ENCODE results near the gene GDI1.
A peak's percentile ranks its signal among the peaks of the same experiment; 100 is the strongest.

Gene GDI1

DNA sequence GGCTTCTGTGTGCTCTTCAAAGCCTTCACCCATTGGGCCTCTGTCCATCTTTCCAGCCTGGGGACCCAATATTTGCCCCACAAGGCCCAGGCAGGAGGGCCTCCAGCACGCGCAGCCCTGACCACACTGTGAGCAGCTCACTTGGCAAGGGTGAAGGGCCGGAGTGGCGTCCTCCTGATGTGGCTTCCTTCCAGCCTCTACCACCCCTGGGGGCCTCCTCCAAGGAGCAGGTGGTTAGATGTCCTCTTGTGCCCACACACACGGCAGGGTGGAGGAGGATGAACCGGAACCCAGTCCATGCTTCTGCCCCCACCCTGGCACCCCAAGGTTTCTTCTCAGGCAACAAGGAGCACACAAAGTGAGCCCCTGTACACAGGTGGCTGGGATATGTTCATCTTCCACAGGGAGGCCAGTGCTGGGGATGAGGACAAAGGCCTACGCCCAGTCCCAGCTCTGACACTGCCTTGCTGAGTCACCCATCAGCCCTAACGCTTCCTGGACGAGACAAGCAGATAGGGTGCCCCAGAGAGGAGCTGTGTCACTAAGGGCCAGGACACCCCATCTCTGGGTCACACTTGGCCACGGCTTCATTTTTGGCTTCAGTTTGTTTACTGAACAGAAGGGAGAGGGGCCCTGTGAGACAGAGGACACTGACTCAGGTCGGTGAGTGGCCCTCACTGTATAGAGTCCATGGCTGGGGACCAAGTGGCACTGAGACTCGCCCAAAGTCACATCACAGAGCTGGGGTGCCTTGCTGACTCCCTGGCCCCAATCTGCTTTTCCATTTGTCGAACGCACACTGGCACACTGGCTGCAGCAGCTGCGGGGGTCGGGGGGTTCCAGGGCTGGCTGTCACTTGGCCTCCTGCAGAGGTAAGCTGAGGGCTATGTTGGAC lies 47.5 kb downstream of the GDI1 start:
- no peak for DNase-seq

DNA sequence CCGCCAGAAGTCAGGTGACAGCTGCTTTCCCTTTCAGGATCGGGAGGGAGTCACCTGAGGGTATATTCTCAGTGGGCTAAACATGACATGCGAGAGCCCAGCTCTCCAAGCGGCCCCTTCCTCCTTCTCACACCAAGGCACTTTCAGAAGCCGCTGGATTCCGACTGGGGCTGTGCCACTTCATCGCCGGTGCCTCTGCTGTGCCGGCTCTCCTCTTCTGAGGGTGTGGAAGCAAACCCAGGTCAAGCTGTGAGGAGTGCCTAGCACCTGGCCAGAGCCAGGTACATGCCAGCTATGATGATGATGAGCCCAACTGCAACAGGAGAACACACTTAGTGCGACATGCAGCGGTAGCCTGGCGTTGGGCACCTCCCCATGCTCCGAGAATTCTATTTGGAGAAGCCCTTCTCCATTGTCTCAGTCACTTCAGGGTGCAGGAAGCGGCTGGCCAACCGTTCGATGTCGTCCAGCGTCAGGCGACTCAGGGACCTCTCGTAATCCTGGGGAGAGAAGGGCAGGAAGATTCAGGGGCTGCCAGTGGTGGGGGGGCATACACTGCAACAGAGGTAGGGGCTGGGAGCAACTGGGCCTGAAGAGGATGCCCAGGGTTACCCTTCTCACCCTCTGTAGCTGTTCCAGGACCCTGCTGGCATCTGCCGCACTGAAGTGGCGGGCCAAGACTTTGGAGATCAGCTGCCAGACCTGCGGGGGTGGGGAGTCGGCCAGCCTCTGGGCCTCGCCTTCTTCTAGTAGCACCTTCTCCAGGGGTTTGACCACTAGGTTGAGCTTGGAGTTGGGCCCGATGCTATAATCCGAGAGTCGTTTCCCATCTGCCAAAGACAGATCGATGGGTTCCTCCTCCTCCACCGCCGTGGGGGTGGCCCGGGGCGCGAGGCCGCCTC lies 48.4 kb downstream of the GDI1 start:
- DNase-seq = no peak

DNA sequence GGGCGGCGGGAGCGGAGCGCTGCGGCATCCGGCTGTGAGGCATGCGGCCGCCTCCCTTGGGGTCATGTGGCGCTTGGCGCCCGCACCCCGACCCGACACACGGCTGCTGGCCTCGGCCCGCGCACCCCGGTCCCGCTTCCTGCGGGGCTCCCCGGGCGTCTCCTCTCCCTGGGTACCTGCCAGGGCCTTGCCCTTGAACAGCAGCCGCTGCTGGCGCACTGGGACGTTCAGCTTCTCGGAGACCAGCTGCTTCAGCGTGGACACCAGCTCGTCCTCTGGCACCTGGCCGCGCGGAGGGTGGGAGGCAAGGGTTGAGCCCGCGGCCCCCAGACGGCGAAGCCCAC lies 49.1 kb downstream of the GDI1 start:
- DNase-seq = peak; percentile 63

DNA sequence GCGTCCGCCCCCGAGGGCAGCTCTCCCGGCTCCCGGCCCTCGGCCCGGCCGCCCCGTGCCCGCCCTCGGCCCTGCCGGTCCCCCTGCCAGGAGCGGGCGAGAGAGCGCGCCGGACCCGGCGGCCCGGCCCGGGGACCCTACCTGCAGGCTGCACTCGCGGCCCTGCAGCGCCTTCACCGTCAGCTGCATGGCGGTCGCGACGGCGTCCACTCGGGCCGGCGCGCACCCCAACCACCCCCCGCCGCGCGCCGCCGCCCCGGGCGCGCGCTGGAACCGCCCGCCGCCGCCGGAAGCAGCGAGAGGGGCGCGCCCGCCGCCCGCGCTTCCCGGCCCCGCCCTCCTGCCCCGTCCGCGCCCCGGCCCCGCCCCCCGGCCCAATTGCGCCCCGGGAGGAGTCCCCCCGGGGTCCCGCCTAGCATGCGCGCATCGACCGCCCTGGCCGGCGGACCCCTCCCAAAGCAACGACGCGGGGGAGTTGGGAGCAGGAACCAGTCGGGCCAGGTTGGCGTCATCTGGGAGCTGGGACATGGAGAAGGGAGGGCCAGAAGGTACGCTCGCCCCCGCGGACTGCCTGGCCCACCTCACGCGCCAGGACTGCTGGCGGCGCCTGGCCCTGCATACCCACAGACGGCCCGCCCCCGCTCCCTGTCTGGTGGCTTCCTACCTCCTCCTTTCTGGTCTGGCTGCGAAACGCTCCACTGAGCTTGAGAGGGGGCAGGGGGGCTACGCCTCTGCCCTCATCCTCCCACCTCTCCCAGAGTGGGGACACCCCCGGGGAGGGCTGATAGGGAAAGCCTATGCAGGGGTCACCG lies 49.6 kb downstream of the GDI1 start, which contains the start of gene UBL4A:
TSS of gene UBL4A (minus strand) at position 220 of the 812 bp plus-strand sequence. CDS start at position 189, 31 bp downstream.
- DNase-seq = peak; percentile 79

DNA sequence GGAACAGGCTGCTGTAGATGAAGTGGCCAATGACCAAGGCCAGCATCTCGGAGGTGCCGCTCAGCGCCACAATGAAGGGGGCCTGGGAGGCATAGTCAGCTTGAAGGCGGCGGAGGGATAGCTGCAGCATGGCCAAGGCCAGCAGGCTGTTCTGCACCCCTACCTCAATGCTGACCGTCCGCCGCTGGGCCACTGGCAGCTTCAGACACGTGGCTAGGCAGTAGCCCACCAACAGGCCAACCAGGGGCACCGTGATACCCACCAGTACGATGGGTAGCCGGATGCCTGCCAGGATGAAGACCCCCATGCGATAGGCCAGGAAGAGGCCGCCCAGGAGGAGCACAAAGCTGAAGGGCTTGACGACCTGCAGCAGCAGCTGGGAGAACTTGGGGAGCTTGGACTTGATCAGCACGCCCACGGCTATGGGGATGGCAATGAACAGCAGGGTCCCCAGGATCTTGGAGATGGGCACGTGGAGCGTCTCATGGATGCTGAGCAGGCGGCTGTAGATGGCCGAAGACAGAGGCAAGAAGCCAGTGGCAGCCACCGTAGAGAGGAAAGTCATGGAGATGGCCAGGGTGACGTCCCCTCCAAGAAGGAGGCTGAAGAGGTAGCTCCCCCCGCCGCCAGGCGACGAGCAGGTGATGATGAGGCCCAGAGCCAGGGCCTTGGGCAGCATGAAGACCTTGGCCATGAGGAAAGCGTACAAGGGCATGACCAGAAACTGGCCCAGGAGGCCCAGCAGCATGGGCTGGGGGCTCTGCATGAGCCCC lies 50.8 kb downstream of the GDI1 start:
- DNase-seq = no peak

DNA sequence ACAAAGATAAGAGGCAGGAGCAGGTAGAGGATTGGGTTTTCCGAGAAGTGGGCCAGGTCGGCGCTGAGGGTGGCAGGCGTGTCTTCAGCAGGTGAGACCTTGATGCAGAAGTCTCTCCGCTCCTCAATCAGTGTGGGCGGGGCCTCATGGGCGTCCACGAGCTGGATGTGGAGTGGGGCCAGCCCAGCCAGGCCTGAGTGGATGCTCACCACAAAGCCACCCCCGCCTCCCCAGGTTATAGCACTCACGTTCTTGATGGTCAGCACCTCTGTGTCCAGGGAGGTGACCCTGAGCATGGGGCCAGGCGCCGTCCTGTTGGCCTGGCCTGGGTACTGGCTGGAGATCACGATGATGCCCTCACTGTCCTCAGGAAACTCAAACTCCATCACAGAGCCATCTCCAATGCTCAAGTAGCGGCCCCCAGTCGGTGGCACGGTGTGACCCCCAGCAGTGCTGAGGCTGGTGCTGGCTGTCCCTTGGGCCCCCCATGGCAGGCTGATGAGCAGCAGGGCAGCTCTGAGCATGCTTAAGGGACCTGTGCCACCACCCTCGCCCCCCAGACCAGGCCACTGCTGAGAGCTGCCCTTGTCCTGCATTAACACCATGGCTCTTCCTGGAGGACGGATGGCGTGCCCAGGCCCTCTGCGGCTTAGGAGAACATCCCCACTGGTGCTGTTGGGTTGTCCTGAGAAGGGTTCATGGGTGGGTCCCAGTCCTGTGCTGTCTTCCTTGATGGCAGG lies 51.6 kb downstream of the GDI1 start:
- no peak for DNase-seq

DNA sequence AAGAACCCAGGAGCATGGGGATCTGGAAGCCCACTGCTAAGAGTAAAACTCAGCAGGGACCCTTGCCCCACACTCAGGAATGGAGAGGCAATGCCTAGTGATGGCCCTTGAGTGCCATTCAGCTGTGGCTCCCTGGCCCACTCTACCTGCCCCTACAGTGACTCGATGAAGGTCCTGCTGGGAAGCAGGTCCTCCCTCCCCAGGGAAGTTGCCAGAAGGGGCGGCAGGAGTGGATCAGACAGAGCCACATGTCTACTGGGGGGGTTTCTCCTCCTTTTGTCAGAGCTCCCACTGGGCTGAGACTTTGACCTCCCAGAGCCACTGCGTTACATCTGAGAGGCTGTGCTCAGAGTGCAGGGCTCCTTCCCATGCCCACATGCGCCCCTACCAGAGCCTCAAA lies 52.2 kb downstream of the GDI1 start:
- no peak for DNase-seq

DNA sequence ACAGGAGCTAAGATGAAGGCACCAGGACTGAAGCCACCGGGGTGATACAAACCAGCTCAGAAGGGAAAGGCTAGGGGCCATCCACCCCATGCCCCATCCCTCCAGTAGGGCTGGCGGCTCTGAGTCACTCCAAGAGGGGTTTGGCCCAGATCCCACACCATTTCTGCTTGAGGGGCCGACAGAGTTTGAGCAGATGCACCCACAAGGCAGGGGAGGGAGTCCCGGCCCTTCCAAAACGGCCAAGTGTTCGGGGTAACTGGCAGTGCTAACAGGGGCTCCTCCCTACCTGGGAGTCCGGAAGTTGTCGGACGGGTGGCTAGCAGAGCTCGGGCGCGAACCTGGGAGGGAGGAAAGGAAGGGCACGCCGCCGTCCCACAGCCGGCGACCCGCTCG lies 53.1 kb downstream of the GDI1 start:
- DNase-seq = peak; percentile 62

DNA sequence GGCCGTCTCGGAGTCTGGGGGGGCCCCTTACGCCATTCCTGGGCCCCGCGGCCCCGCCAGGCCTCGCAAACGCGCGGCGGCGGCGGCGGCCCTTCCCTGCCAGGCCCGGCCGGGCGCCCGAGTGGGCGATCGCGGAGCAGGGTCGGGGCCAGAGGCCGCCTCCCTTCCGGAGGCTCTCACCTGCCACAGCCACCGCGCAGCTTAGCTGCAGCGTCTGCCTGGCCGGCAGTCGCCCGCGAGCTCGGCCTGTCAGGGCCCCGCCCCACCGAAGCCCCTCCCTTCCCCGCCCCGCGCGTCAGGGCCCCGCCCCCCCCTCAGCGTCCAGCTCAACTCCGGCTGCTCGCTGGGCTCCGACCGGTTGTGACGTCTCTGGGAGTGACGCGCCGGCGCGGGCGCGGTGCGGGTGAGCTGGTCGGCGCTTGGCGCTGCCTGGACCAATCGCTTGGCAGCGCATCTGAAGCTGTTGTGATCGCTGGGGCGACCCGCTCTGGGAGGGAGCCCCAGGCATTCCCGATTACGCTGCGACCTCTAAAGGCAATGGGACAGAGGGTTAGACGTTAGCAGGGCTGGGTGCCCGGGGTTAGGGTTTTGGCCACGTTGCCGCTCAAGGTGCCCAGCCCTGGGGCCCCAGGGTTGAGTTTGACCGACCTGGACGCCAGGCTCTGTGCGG lies 53.6 kb downstream of the GDI1 start, which contains the start of gene SLC10A3:
TSS of gene SLC10A3 (minus strand) at position 216 of the 670 bp plus-strand sequence. CDS start 1,689 bp downstream, outside the sequence.
- peak; percentile 91 for DNase-seq

Measured in activated CD8-positive, alpha-beta memory T cell treated with anti-CD3 and anti-CD28 coated beads, Interleukin-2, amount 50 U/mL, for 48 hours (primary cell).